IPS DF 6.9 (cell line): ENCODE results near the gene POLR2J.
"Not testable (repeated sequence)": the region's sequence is repeated elsewhere in the genome, so short reads cannot be mapped to it uniquely, and the experiment has no call there.

Experiments used
- DNase-seq: peaks from one replicate; pipeline ENCODE4 v3.0.0-alpha.2; 2013; ENCODE audit warnings: low read depth, low spot score
- H3K27ac ChIP-seq: one replicate; pipeline ENCODE4 v1.5.1; 2013; ENCODE audit warnings: low read length, control low read depth
- H3K27me3 ChIP-seq: 2 replicates; pipeline ENCODE4 v1.6.1; 2013; ENCODE audit warnings: mild to moderate bottlenecking, low read length; ENCODE audit not compliant: control insufficient read depth, insufficient read depth
- H3K36me3 ChIP-seq: 2 replicates; pipeline ENCODE4 v1.6.1; 2013; ENCODE audit warnings: low read length; ENCODE audit not compliant: control insufficient read depth, insufficient read depth
- H3K4me1 ChIP-seq: 2 replicates; pipeline ENCODE4 v1.6.1; 2013; ENCODE audit warnings: low read length; ENCODE audit not compliant: control insufficient read depth, insufficient read depth
- H3K4me3 ChIP-seq: 2 replicates; pipeline ENCODE4 v1.5.1; 2013; ENCODE audit warnings: mild to moderate bottlenecking, low read length
- H3K9me3 ChIP-seq: 2 replicates; pipeline ENCODE4 v1.6.1; 2013; ENCODE audit warnings: low read length, inconsistent platforms; ENCODE audit not compliant: control insufficient read depth, insufficient read depth
- WGBS: extraction: QIAGEN DNeasy Blood & Tissue Kit; methylation state at CpG from one replicate; pipeline ENCODE4 v1.1.7; 2013; ENCODE audit warnings: mixed read lengths, missing lambda C conversion rate; ENCODE audit not compliant: insufficient read length, insufficient coverage; 5-methylcytosine and 5-hydroxymethylcytosine counted together

POLR2J gene

GRCh38 chr7:102494026-102494425, 15.3 kb upstream of the POLR2J start:
- not testable (repeated sequence) for H3K36me3 ChIP-seq, H3K27ac ChIP-seq, H3K9me3 ChIP-seq, H3K27me3 ChIP-seq, H3K4me3 ChIP-seq, H3K4me1 ChIP-seq, DNase-seq
- WGBS, result no CpG with 5 or more reads among the region's 15 CpGs

DNA sequence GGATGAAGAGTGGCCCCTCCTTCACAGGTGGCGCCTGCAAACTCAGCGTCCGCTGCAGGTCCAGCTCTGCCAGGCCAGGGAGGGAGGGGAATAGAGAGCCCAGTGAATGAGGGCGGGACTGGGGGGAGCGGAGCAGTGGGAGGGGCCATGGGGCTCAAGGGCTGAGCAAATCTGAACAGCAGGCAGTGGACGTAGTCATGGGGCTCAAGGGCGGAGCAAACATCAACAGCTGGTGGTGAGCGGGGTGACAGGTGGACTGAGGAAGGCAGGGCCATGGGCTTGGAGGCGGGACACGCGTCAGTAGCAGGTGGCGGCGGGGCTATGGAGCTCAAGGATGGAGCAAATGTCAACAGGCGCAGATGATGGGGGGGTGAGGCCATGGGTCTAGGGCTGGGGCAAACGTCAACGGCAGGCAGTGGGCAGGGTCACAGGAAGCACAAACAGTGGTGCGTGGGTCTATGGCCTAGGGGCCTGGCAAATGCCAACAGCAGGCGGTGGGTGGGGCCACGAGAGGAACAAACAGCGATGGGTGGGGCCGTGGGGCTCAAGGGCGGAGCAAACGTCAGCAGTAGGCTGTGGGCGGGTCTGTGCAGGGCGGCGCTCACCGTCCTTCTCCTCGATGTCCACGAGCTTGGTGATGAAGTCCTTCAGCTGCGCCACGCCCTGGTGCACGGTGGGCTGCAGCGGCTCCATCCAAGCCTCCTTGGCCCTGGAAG, 14.7 kb upstream of the POLR2J start:
- WGBS, result no CpG with 5 or more reads among the region's 33 CpGs
- not testable (repeated sequence) for H3K36me3 ChIP-seq, H3K27me3 ChIP-seq

GRCh38 chr7:102490529-102491075, 11.9 kb upstream of the POLR2J start:
- H3K4me1 ChIP-seq, H3K4me3 ChIP-seq, H3K36me3 ChIP-seq, DNase-seq, H3K27ac ChIP-seq, H3K9me3 ChIP-seq, H3K27me3 ChIP-seq: not testable (repeated sequence)
- WGBS, result no CpG with 5 or more reads among the region's 12 CpGs

More for the DNA sequence above, 14.7 kb upstream of the POLR2J start:
- not testable (repeated sequence) for H3K9me3 ChIP-seq, H3K27ac ChIP-seq, DNase-seq, H3K4me3 ChIP-seq, H3K4me1 ChIP-seq

DNA sequence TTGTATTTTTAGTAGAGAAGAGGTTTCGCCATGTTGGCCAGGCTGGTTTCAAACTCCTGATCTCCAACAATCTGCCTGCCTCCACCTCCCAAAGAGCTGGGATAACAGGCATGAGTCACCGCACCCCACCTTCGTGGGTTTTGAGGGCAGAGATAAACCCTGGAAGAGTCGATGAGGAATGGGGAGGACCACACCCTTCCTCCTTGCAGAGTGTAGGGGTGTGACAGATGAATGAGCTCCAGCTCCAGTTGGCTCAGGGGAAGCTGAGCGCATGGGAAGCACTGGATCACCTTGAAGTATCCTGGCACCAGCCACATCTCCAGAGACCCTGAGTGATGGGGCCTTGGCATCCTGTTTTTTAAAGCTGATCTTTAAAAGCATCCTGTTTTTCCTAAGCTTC, 5.6 kb upstream of the POLR2J start:
- not testable (repeated sequence) for H3K4me3 ChIP-seq, H3K36me3 ChIP-seq, H3K4me1 ChIP-seq, H3K9me3 ChIP-seq, H3K27ac ChIP-seq, H3K27me3 ChIP-seq, DNase-seq
- no CpG with 5 or more reads among the region's 5 CpGs for WGBS

DNA sequence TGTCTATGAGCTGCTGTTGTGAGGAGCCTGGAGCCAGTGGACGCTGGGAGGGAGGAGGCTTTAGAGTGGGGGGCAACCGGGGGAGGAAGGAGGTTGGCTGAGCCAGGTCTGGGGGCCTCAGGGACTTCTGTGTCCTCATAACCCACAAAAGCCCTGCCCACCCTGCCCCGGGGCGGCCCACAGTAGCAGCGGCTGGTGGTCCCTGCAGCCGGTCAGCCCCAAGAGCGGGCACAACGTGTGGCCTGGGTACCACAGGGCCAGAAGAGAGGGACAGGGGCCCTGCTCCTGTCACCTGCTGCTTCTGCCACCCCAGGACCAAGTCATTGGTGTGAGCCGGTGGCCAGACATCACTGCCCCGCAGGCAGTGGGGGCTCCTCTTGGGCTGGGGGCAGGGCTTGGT, 3.2 kb upstream of the POLR2J start:
- not testable (repeated sequence) for H3K9me3 ChIP-seq, DNase-seq, H3K36me3 ChIP-seq, H3K4me1 ChIP-seq, H3K27ac ChIP-seq, H3K4me3 ChIP-seq, H3K27me3 ChIP-seq
- WGBS, result no CpG with 5 or more reads among the region's 10 CpGs

DNA sequence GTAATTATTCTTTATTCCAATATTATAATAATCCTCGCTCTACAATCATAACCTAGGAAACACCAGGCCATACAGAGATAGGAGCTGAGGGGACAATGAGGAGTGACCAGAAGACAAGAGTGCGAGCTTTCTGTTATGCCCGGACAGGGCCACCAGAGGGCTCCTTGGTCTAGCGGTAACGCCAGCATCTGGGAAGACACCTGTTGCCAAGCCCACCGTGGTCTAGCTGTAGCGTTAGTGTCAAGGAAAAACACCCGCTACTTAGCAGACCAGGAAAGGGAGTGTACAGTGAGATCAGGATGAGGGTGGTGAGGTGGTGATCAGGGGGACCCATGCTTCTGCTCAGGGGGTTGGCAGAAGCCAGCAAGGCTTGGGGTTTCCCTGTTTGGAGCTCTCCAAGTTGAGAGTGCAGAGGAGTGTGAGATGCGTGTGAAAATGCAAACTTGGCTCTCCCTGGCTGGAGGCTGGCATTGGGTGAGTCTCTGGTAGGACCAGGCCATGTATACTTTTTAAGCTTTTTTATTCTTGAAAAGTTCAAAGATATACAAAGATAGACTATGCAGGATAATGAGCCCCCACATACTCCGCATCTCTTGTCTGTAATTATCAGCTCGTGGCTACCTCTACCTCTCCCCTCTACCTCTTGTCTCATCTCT, 1.4 kb upstream of the POLR2J start:
- not testable (repeated sequence) for H3K4me3 ChIP-seq, H3K36me3 ChIP-seq, DNase-seq, H3K9me3 ChIP-seq, H3K27ac ChIP-seq, H3K4me1 ChIP-seq, H3K27me3 ChIP-seq
- no CpG with 5 or more reads among the region's 11 CpGs for WGBS

- not testable (repeated sequence) for H3K27me3 ChIP-seq, H3K36me3 ChIP-seq, H3K27ac ChIP-seq, H3K9me3 ChIP-seq, DNase-seq, H3K4me1 ChIP-seq, H3K4me3 ChIP-seq
- WGBS, result no CpG with 5 or more reads among the region's 10 CpGs
Observed at GRCh38 chr7:102479209-102479584, 475 bp upstream of the POLR2J start.

DNA sequence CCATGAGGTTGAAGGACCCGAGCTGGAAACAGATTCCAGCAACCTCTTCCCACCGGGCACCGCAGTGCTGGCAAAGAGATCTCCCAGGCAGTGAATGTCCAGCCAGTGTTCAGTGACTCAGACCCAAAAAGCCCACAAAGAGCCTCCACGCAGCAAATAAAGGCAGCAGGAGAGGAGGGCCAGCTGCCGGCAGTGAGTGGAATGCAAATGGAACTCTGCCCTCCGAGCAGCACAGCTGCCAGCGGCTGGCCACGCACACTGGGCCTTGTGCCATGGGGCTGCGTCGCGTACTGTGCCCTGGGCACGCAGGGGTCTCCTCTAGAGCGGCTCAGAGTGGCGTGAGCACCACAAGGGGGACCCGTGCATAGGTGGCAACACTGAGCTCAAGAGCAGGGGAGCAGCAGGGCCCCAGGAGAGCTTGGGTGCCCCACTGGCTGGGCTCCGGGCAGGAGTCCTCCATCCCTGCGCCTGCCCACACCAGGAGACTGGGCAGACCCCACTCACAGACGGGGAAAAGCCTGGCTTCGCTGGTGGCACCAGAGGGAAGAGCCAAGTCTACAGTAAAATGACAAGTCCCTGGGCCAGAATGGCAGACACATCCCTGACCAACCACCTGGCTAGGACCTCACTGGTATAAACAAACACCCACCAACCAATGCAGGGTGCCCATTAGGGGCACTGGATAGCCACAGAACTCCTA, 3.8 kb downstream of the POLR2J start:
- H3K27ac ChIP-seq, H3K4me1 ChIP-seq, DNase-seq, H3K4me3 ChIP-seq, H3K27me3 ChIP-seq, H3K9me3 ChIP-seq: not testable (repeated sequence)
- H3K36me3 ChIP-seq, result peaks cover 14% of the 10 kb centered on the region
- WGBS, result no CpG with 5 or more reads among the region's 19 CpGs

- H3K4me1 ChIP-seq, H3K27ac ChIP-seq, DNase-seq, H3K27me3 ChIP-seq, H3K4me3 ChIP-seq, H3K9me3 ChIP-seq: not testable (repeated sequence)
- peaks cover 14% of the 10 kb centered on the region for H3K36me3 ChIP-seq
- no CpG with 5 or more reads among the region's 14 CpGs for WGBS
Observed at GRCh38 chr7:102474116-102474515, 4.6 kb downstream of the POLR2J start.

- DNase-seq, result no peak
- Histone ChIP-seq H3K4me3 (no peak overlapping the region), H3K9me3 (no peaks in the 10 kb centered on the region), H3K4me1 (no peaks in the 10 kb centered on the region), H3K27me3 (no peaks in the 10 kb centered on the region), H3K27ac (no peak overlapping the region), H3K36me3 (peaks cover 14% of the 10 kb centered on the region)
- no CpG with 5 or more reads among the region's 23 CpGs for WGBS
Observed at GRCh38 chr7:102473271-102473991, 5.3 kb downstream of the POLR2J start.
